H1 (cell line): Measurements from ENCODE around the gene PLEK2. TPM values are rescaled to one million over a fixed set of nuclear protein-coding genes. Genes with fewer than 3 reads are reported as not detected.

Experiments
- BCL11A ChIP-seq, 2 experiments: IDR thresholded peaks; one replicate each; pipeline ENCODE4 v1.6.1; 2011; ENCODE audit warnings: low read depth in 2 of 2, low read length in 2 of 2, mild to moderate bottlenecking in 2 of 2
- EZH2 ChIP-seq: fragments of 200-600 bp; sonication (generic); IDR thresholded peaks from 2 replicates; pipeline ENCODE4 v1.7.1; 2012; ENCODE audit warnings: low read depth, mild to moderate bottlenecking, moderate library complexity, low read length, inconsistent platforms; ENCODE audit not compliant: severe bottlenecking
- JUN ChIP-seq: IDR thresholded peaks from 2 replicates; pipeline ENCODE4 v1.6.1; 2011; ENCODE audit warnings: low read depth, mild to moderate bottlenecking, improper control_type of control experiment, low read length
- POLR2AphosphoS5 ChIP-seq: IDR thresholded peaks from 2 replicates; pipeline ENCODE4 v1.6.1; 2011; ENCODE audit warnings: low read depth, low read length
- polyA plus RNA-seq, 7 experiments: library from polyadenylated mRNA; depleted of rRNA in 3 of 7; stranded (reverse) in 5 of 7; unstranded in 2 of 7; fragments of >200 nt in 5 of 7; fragments of 200-250 nt in 2 of 7; gene quantifications; 1 replicate in 5 of 7; 2 replicates in 1 of 7; 4 replicates in 1 of 7; pipeline versions ENCODE4 v1.2.1 to v1.2.3, GENCODE V29; 2011 to 2013; ENCODE audit warnings: missing spikeins in 2 of 7, mixed read lengths in 2 of 7
- total RNA-seq: library from RNA; stranded (reverse); fragmentation: NEBNext Ultra II Directional; extraction: Animal tissue kit (Norgen Biotek cat#: 25700); gene quantifications from 2 replicates; pipeline ENCODE4 v1.2.1, GENCODE V29; 2021

PLEK2 gene
- total and polyA plus RNA-seq, 2 of the 8 experiments (the other 6 are each of a cell fraction or from before 2014, with no cell fraction given): 0.41 to 2.1 TPM

DNA sequence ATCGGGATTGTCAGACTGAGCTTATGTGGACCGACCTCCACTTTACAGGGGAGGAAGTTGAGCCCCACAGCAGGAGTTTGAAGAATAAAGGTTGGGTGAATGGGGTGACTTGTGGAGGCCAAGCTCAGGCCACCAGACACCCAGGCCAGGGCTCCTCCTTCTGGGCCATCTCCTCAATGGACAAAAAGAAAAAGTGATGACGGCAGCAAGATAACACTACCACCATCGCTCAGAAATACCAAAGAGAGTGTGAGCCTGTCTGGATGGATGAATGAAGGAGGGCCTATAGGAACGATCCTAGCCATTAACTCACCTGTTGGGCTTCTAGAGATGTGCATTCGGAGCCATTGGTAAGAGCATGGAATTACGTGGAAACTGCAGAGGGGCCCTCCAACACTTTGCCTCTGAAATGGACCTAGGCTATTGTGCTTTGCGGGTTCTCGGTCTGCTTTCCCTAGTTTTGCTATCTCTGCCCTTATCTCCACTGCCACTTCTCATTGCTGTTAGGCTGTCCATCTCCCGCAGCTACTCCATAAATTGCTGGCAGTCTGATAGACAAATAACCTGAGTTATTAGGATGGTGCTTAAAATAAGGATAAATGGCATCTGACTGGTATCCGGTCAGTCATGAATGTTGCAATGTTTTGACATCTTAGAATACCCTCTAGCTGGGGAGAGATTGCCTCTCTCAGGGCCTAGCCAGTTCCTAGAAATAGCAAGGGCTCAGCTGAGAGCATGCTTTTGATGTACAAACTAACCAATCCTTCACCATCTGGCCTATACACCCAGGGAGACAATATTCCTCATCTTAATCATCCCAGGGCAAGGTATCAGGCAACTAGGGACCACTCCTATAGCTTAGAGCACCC is 9.6 kb upstream of the PLEK2 start (continued):
- TF ChIP-seq JUN (no peak), EZH2 (no peak), POLR2AphosphoS5 (no peak), BCL11A (IDR thresholded peaks at IDR 0.05; ENCODE audit: low read depth in 2 of 2, low read length in 2 of 2) (no peak)
